ENCODE results near the gene TBC1D1. TPM values are rescaled to one million over a fixed set of nuclear protein-coding genes. Genes with fewer than 3 reads are reported as not detected.

The TBC1D1 gene
- total and polyA plus RNA-seq, 2 of the 8 experiments (the other 6 are each of a cell fraction or from before 2014, with no cell fraction given) = 96.9 to 162 TPM

DNA sequence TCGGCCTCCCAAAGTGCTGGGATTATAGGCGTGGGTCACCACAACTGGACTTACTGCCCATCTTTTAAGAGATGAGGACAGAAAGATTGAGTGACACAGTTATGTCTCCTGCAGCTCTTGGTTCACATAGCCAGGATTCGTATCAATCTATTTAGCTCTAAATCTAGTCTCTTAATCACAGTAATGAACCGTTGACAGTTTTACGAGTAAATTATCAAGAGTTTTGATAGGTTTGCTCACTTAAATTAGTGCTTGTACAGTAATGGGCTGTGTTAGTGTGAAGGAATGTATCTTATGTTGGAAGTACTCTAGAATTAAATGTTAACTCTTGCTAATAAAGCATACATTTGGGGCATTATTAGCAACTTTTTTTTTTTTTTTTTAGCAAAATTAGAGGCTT, 175.0 kb downstream of the TBC1D1 start:
- TF ChIP-seq TCF12 (IDR thresholded peaks at IDR 0.05; ENCODE audit: low read depth, low read length) = no peak
- no peak for TF ChIP-seq CTBP2 (IDR thresholded peaks at IDR 0.05; ENCODE audit: borderline replicate concordance, insufficient read depth, insufficient read length, low read length)
- TF ChIP-seq SIN3A (conservative IDR thresholded peaks at IDR 0.05 in 1 of 2, IDR thresholded peaks at IDR 0.05 in 1 of 2; ENCODE audit: low read depth in 1 of 2, low read length in 2 of 2) = no peak
- TF ChIP-seq SIX5 (IDR thresholded peaks at IDR 0.05; ENCODE audit: low read depth, low read length) = no peak
- TF ChIP-seq MAFK (IDR thresholded peaks at IDR 0.05; ENCODE audit: low read depth, low read length) = no peak
- Histone ChIP-seq H3K14ac (ENCODE audit: insufficient read length) (no peak overlapping the region), H3K9me3 (ENCODE audit: insufficient read depth in 2 of 2, low read depth in 1 of 2, low read length in 1 of 2) (no peaks in the 10 kb centered on the region)

More for the DNA sequence above, 175.0 kb downstream of the TBC1D1 start:
- Histone ChIP-seq H2BK12ac (ENCODE audit: low read depth, low read length) (no peak overlapping the region), H3K4me2 (ENCODE audit: insufficient read depth in 1 of 2, low read depth in 2 of 2, low read length in 2 of 2) (no peak overlapping the region), H3K9ac (replicated peaks in 1 of 4; ENCODE audit: extremely low read depth in 1 of 4, low read depth in 3 of 4, low read length in 3 of 4) (no peak overlapping the region), H4K8ac (ENCODE audit: extremely low read depth, insufficient read depth, low read length) (no peak overlapping the region), H4K91ac (replicated peaks; ENCODE audit: insufficient read length, low read length) (no peak overlapping the region), H2BK20ac (ENCODE audit: low read length) (no peak overlapping the region), H3K79me1 (ENCODE audit: low read depth, low read length) (no peaks in the 10 kb centered on the region; the same call in 1 of the 2 replicates), H3K36me3 (ENCODE audit: control insufficient read depth in 2 of 4, insufficient read depth in 4 of 4, low read length in 3 of 4) (no peaks in the 10 kb centered on the region), H3K23me2 (ENCODE audit: low read depth, low read length) (no peaks in the 10 kb centered on the region), H2BK5ac (ENCODE audit: low read depth, low read length) (no peak overlapping the region), H2AFZ (ENCODE audit: low read length) (no peak overlapping the region), H2BK15ac (ENCODE audit: low read length) (no peak overlapping the region), H2AK5ac (ENCODE audit: low read depth, low read length) (no peak overlapping the region), H3K4me3 (ENCODE audit: extremely low read depth in 1 of 4, insufficient read depth in 2 of 4, low read depth in 3 of 4, low read length in 4 of 4) (no peak overlapping the region), H3K27ac (ENCODE audit: low read depth, low read length) (no peak overlapping the region), H3K18ac (ENCODE audit: extremely low read depth, low read length) (no peak overlapping the region), H3K56ac (replicated peaks; ENCODE audit: insufficient read length, low read depth, low read length) (no peak overlapping the region), H3K79me2 (ENCODE audit: control insufficient read depth in 1 of 2, insufficient read depth in 2 of 2, low read length in 2 of 2) (no peaks in the 10 kb centered on the region), H4K20me1 (replicated peaks in 1 of 2; ENCODE audit: control insufficient read depth in 1 of 2, insufficient read depth in 2 of 2, low read length in 2 of 2) (peaks cover 0 to under 1% of the 10 kb centered on the region in 2 experiments), H3K4me1 (replicated peaks in 1 of 4; ENCODE audit: control insufficient read depth in 3 of 4, insufficient read depth in 4 of 4, low read length in 3 of 4) (peaks cover 0 to 2% (median under 1%) of the 10 kb centered on the region in 4 experiments; a peak in 3 of 7 replicates), H3K27me3 (replicated peaks in 1 of 4; ENCODE audit: control insufficient read depth in 3 of 4, extremely low read depth in 1 of 4, insufficient read depth in 3 of 4, low read length in 3 of 4) (no peaks in the 10 kb centered on the region), H2BK120ac (replicated peaks; ENCODE audit: low read depth, low read length) (no peak overlapping the region), H3K4ac (replicated peaks; ENCODE audit: insufficient read length, low read depth, low read length) (no peak overlapping the region), H3K23ac (ENCODE audit: insufficient read length) (no peak overlapping the region), H4K5ac (ENCODE audit: insufficient read length, low read depth, low read length) (no peak overlapping the region)
- FAIRE-seq (no peak), DNase-seq (ENCODE audit: low read depth in 1 of 2, low spot score in 2 of 2) (no peak)
- CTCF ChIA-PET (ENCODE audit: partially characterized antibody) = interaction anchor here (0.8 to 1.8 kb wide), 4 partner anchors 16 to 101 kb away, joined by 3 to 8 read pairs (median 4); no protein-coding TSS in a partner anchor
- 87% methylated on average over 5 of the region's 5 CpGs; no CpG with 5 or more reads in 1 of the 2 experiments for WGBS, 2 experiments (ENCODE audit: extremely low coverage in 1 of 2, insufficient coverage in 1 of 2, insufficient read length in 1 of 2, insufficient replicate concordance in 2 of 2, low coverage in 1 of 2, low lambda C conversion rate in 2 of 2, missing lambda C conversion rate in 1 of 2)
- POLR2A ChIA-PET (ENCODE audit: partially characterized antibody) = no interaction called here
